Ishikawa (cell line): ENCODE results near the gene OR10A3.

ENCODE experiments used
- CEBPB ChIP-seq: IDR thresholded peaks from 2 replicates; pipeline ENCODE4 v1.6.1; 2012
- EP300 ChIP-seq: IDR thresholded peaks from 2 replicates; pipeline ENCODE4 v1.6.1; 2012; ENCODE audit warnings: borderline replicate concordance
- FOXM1 ChIP-seq: IDR thresholded peaks from 2 replicates; pipeline ENCODE4 v1.6.1; 2012; ENCODE audit warnings: low read depth, borderline replicate concordance
- TCF12 ChIP-seq: IDR thresholded peaks from 2 replicates; pipeline ENCODE4 v1.6.1; 2012; ENCODE audit warnings: low read depth
- USF1 ChIP-seq: IDR thresholded peaks from 2 replicates; pipeline ENCODE4 v1.6.1; 2012
- ZBTB7A ChIP-seq: IDR thresholded peaks from 2 replicates; pipeline ENCODE4 v1.6.1; 2012; ENCODE audit warnings: low read depth
- TF ChIP-seq, protein P1 (sequence below): IDR thresholded peaks from 2 replicates; pipeline ENCODE4 v1.6.1; 2012; ENCODE audit warnings: low read depth, mild to moderate bottlenecking
- TF ChIP-seq, protein P2 (sequence below): IDR thresholded peaks from 2 replicates; pipeline ENCODE4 v1.6.1; 2012

- TF ChIP-seq, protein P1, sequence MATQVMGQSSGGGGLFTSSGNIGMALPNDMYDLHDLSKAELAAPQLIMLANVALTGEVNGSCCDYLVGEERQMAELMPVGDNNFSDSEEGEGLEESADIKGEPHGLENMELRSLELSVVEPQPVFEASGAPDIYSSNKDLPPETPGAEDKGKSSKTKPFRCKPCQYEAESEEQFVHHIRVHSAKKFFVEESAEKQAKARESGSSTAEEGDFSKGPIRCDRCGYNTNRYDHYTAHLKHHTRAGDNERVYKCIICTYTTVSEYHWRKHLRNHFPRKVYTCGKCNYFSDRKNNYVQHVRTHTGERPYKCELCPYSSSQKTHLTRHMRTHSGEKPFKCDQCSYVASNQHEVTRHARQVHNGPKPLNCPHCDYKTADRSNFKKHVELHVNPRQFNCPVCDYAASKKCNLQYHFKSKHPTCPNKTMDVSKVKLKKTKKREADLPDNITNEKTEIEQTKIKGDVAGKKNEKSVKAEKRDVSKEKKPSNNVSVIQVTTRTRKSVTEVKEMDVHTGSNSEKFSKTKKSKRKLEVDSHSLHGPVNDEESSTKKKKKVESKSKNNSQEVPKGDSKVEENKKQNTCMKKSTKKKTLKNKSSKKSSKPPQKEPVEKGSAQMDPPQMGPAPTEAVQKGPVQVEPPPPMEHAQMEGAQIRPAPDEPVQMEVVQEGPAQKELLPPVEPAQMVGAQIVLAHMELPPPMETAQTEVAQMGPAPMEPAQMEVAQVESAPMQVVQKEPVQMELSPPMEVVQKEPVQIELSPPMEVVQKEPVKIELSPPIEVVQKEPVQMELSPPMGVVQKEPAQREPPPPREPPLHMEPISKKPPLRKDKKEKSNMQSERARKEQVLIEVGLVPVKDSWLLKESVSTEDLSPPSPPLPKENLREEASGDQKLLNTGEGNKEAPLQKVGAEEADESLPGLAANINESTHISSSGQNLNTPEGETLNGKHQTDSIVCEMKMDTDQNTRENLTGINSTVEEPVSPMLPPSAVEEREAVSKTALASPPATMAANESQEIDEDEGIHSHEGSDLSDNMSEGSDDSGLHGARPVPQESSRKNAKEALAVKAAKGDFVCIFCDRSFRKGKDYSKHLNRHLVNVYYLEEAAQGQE: no peak
- TF ChIP-seq EP300: no peak
- no peak for TF ChIP-seq USF1
- TF ChIP-seq ZBTB7A: no peak
- TF ChIP-seq, protein P2, sequence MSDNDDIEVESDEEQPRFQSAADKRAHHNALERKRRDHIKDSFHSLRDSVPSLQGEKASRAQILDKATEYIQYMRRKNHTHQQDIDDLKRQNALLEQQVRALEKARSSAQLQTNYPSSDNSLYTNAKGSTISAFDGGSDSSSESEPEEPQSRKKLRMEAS: no peak
- no peak for TF ChIP-seq CEBPB
- no peak for TF ChIP-seq TCF12
- TF ChIP-seq FOXM1: no peak
These were observed 48.7 kb downstream of the OR10A3 start for GRCh38 chr11:7892840-7893254.
